Measurements from ENCODE around the gene CTNNA3.

- TF ChIP-seq RAD21 (IDR thresholded peaks at IDR 0.05; ENCODE audit: low read length) (no peak), POLR2A (IDR thresholded peaks at IDR 0.05; ENCODE audit: low read depth, low read length) (no peak), CTCF (conservative IDR thresholded peaks at IDR 0.05; ENCODE audit: low read depth, low read length) (no peak)
Observed at GRCh38 chr10:67308912-67309311, 387.1 kb downstream of the CTNNA3 start.
